ENCODE measurements around the gene MMADHC.

MMADHC gene

GRCh38 chr2:149543845-149544244 lies 43.7 kb downstream of the MMADHC start:
- TF ChIP-seq CTCF (IDR thresholded peaks at IDR 0.05), result no peak

GRCh38 chr2:149540138-149540537 lies 47.4 kb downstream of the MMADHC start:
- TF ChIP-seq CTCF (IDR thresholded peaks at IDR 0.05), result no peak

GRCh38 chr2:149538138-149538833 lies 49.3 kb downstream of the MMADHC start:
- no peak for TF ChIP-seq CTCF (IDR thresholded peaks at IDR 0.05)

GRCh38 chr2:149537092-149537726 lies 50.4 kb downstream of the MMADHC start:
- TF ChIP-seq CTCF (IDR thresholded peaks at IDR 0.05), result no peak

- TF ChIP-seq CTCF (IDR thresholded peaks at IDR 0.05), result no peak
Measured at GRCh38 chr2:149536649-149537048, 50.9 kb downstream of the MMADHC start.

GRCh38 chr2:149534674-149535073 lies 52.9 kb downstream of the MMADHC start:
- no peak for TF ChIP-seq CTCF (IDR thresholded peaks at IDR 0.05)

GRCh38 chr2:149528983-149529382 lies 58.6 kb downstream of the MMADHC start:
- no peak for TF ChIP-seq CTCF (IDR thresholded peaks at IDR 0.05)
